Left ventricle myocardium inferior (tissue), 1 donor: ENCODE data around the gene CACNA1C. TPM values are rescaled to one million over a fixed set of nuclear protein-coding genes. Genes with fewer than 3 reads are reported as not detected.

Source experiments
- DNase-seq: peaks from one replicate; pipeline ENCODE4 v3.0.0-alpha.2; 2020
- H3K27ac ChIP-seq: fragments of 200-600 bp; replicated peaks from 2 replicates; pipeline ENCODE4 v1.8.0; 2021
- H3K27me3 ChIP-seq: fragments of 200-600 bp; 2 replicates; pipeline ENCODE4 v1.8.0; 2021; ENCODE audit warnings: low read depth
- H3K36me3 ChIP-seq: fragments of 200-600 bp; 2 replicates; pipeline ENCODE4 v1.8.0; 2021
- H3K4me1 ChIP-seq: fragments of 200-600 bp; 2 replicates; pipeline ENCODE4 v1.8.0; 2021
- H3K4me3 ChIP-seq: fragments of 200-600 bp; 2 replicates; pipeline ENCODE4 v1.8.0; 2021; ENCODE audit warnings: mild to moderate bottlenecking, moderate library complexity
- H3K9me3 ChIP-seq: fragments of 200-600 bp; replicated peaks from 2 replicates; pipeline ENCODE4 v1.8.0; 2021
- intact Hi-C: fragments of 100-400 bp; cut with micrococcal nuclease; formaldehyde crosslinking; loops from one replicate; pipeline ENCODE4 v1.11.0; 2022
- total RNA-seq: library from RNA; stranded (reverse); fragmentation: NEBNext Ultra II Directional; extraction: Animal tissue kit (Norgen Biotek cat#: 25700); gene quantifications from one replicate; pipeline ENCODE4 v1.2.1, GENCODE V29; 2021
- TF ChIP-seq, protein P1 (sequence below): fragments of 200-600 bp; IDR thresholded peaks from 2 replicates; pipeline ENCODE4 v1.8.0; 2021; ENCODE audit warnings: antibody characterized with exemption, mild to moderate bottlenecking, borderline replicate concordance
- donor health status: DM: no; HTN: yes; CAD: no; lungs with severe emphysema.

CACNA1C gene
- total RNA-seq, 1 donor from 2014 or later, result 137 TPM

DNA sequence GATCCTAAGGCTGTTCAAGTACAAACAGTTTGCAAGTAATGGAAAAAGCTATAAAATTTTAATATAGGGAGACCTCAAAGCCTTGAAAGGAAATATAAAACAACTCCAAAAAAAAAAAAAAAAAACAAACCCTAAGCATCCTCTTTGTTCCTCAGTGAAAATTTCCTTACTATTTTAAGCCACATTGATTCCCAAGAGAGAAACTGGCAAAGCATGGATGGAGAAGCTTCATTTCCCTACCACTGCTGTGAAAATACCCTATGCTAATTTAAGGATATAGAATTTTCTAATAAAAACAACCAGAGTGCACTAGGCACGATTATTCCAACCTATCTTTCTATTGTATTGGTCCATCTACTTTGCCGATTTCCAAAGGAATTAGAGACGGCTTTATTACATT, 283.1 kb downstream of the CACNA1C start:
- DNase-seq, result no peak
- no peaks in the 10 kb centered on the region for H3K9me3 ChIP-seq
- intact Hi-C loops, result no loop called here
- H3K4me3 ChIP-seq, result peak overlapping the region; percentile 34
- H3K36me3 ChIP-seq, result no peaks in the 10 kb centered on the region
- TF ChIP-seq, protein P1, sequence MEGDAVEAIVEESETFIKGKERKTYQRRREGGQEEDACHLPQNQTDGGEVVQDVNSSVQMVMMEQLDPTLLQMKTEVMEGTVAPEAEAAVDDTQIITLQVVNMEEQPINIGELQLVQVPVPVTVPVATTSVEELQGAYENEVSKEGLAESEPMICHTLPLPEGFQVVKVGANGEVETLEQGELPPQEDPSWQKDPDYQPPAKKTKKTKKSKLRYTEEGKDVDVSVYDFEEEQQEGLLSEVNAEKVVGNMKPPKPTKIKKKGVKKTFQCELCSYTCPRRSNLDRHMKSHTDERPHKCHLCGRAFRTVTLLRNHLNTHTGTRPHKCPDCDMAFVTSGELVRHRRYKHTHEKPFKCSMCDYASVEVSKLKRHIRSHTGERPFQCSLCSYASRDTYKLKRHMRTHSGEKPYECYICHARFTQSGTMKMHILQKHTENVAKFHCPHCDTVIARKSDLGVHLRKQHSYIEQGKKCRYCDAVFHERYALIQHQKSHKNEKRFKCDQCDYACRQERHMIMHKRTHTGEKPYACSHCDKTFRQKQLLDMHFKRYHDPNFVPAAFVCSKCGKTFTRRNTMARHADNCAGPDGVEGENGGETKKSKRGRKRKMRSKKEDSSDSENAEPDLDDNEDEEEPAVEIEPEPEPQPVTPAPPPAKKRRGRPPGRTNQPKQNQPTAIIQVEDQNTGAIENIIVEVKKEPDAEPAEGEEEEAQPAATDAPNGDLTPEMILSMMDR, result no peak
- no peaks in the 10 kb centered on the region for H3K27me3 ChIP-seq
- peaks cover 99% of the 10 kb centered on the region for H3K4me1 ChIP-seq
- H3K27ac ChIP-seq, result peak overlapping the region; percentile 86

DNA sequence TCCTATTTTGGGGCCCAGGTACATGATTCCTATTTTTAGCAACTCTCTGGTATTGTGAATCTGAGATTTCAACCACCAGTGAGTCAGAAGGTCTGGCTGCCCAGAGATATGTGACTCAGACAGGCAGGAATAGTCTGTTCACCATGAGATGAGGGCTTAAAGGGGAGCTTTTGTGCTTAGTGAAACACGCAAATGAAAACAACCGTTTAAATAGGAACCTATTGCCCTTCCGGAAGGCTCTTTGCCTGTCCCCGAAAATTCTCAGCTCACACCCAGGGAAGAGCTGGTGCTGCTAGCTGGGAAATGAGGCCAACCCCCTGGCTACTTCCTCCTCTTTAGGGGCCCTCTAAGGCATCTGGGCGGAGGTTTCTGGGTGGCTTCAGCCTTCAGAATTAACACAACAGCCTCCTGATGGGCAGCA, 283.6 kb downstream of the CACNA1C start:
- no peak for DNase-seq
- TF ChIP-seq, protein P1, result no peak
- intact Hi-C loops, result no loop called here
- Histone ChIP-seq H3K36me3 (no peaks in the 10 kb centered on the region), H3K4me3 (peak overlapping the region; percentile 34), H3K27ac (peak overlapping the region; percentile 86), H3K9me3 (no peaks in the 10 kb centered on the region), H3K4me1 (peaks cover 99% of the 10 kb centered on the region), H3K27me3 (no peaks in the 10 kb centered on the region)

GRCh38 chr12:2337031-2338010, 284.5 kb downstream of the CACNA1C start:
- H3K27me3 ChIP-seq, result no peaks in the 10 kb centered on the region
- peak overlapping the region; percentile 86 for H3K27ac ChIP-seq
- TF ChIP-seq, protein P1, result no peak
- H3K36me3 ChIP-seq, result no peaks in the 10 kb centered on the region
- intact Hi-C loops, result no loop called here
- no peak for DNase-seq
- H3K4me3 ChIP-seq, result peak overlapping the region; percentile 34
- H3K4me1 ChIP-seq, result peaks cover 99% of the 10 kb centered on the region
- no peaks in the 10 kb centered on the region for H3K9me3 ChIP-seq

GRCh38 chr12:2338381-2338780, 285.6 kb downstream of the CACNA1C start:
- no peak for DNase-seq
- TF ChIP-seq, protein P1, result no peak
- H3K27ac ChIP-seq, result peak overlapping the region; percentile 86
- no peaks in the 10 kb centered on the region for H3K9me3 ChIP-seq
- no peaks in the 10 kb centered on the region for H3K27me3 ChIP-seq
- peaks cover 99% of the 10 kb centered on the region for H3K4me1 ChIP-seq
- H3K4me3 ChIP-seq, result no peak overlapping the region
- intact Hi-C loops, result no loop called here
- no peaks in the 10 kb centered on the region for H3K36me3 ChIP-seq

- intact Hi-C loops, result no loop called here
- Histone ChIP-seq H3K4me3 (no peak overlapping the region), H3K9me3 (no peaks in the 10 kb centered on the region), H3K36me3 (no peaks in the 10 kb centered on the region), H3K27me3 (no peaks in the 10 kb centered on the region), H3K4me1 (peaks cover 99% of the 10 kb centered on the region), H3K27ac (peak overlapping the region; percentile 86)
- no peak for DNase-seq
- TF ChIP-seq, protein P1, result no peak
These were observed 286.2 kb downstream of the CACNA1C start for GRCh38 chr12:2338991-2339431.
